Measurements from ENCODE around the gene SRBD1. TPM values are rescaled to one million over a fixed set of nuclear protein-coding genes. Genes with fewer than 3 reads are reported as not detected.

Gene SRBD1
- polyA plus RNA-seq, 2 of the 4 experiments (the other 2 are of a cell fraction): 11.0 to 13.7 TPM

DNA sequence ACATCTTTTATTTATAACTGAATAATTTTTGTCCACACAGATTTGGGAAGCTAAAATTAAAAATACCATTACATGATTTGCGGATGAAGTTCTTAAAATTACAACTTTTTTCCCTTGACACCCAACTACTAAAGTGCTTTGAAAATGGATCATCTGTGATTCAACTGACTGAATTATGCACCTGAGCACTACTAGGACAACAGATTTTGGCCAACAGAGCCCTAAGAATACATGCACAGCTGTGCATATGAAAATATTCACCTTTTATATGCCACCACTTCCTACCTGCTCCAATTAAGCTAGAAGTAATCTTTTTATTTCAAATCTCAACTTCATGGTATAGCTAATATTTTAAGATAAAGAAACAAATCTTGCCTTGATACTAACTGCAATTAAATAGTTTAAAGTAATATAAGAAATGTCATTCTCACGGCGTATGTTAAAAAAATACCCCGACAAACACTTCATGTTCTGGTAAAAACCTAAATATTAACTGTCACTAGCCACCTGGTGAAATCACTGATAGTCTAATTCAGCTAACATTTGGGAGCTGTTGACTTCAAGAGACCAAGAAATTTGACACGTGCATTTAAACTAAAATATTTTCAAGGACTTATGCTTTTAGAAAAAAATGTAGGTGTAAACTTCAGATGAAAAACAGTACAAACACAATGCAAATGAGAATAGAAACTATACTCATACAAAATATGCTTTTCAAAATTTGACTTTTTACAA is 153.7 kb downstream of the SRBD1 start:
- FAIRE-seq (no peak), DNase-seq (ENCODE audit: low read depth in 1 of 2, low spot score in 1 of 2) (no peak), ATAC-seq (no peak)
- ChIA-PET CTCF (interaction anchor here (1.4 kb wide), 2 partner anchors 36 to 46 kb away, joined by 3 to 4 read pairs; no protein-coding TSS in a partner anchor), POLR2A (no interaction called here)
- no peaks in the 10 kb centered on the region for H3K9me3 ChIP-seq
- 93% methylated on average over 5 of the region's 5 CpGs for WGBS (ENCODE audit: missing lambda C conversion rate)
- peaks cover 14% of the 10 kb centered on the region for H3K4me1 ChIP-seq
- no peak overlapping the region for H3K4me2 ChIP-seq
- H3K4me3 ChIP-seq: no peak overlapping the region
- TF ChIP-seq CBX2 (IDR thresholded peaks at IDR 0.05; ENCODE audit: borderline replicate concordance, low read depth): no peak
- no peak for TF ChIP-seq JUNB (IDR thresholded peaks at IDR 0.05)
- TF ChIP-seq REST (IDR thresholded peaks at IDR 0.05): no peak
- TF ChIP-seq HDAC2 (IDR thresholded peaks at IDR 0.05): no peak
- TF ChIP-seq TFCP2L1 (CRISPR knock-in tag; IDR thresholded peaks at IDR 0.05): no peak
- no peak for TF ChIP-seq CHD2 (IDR thresholded peaks at IDR 0.05; ENCODE audit: low read length, partially characterized antibody)
- no peak for TF ChIP-seq KDM1A (IDR thresholded peaks at IDR 0.05; ENCODE audit: low read depth)
- no peak for TF ChIP-seq EP300 (IDR thresholded peaks at IDR 0.05)
- no peak for TF ChIP-seq RCOR1 (IDR thresholded peaks at IDR 0.05; ENCODE audit: low read depth, low read length)
- no peak for TF ChIP-seq SMC3 (IDR thresholded peaks at IDR 0.05)
- TF ChIP-seq, protein P1, sequence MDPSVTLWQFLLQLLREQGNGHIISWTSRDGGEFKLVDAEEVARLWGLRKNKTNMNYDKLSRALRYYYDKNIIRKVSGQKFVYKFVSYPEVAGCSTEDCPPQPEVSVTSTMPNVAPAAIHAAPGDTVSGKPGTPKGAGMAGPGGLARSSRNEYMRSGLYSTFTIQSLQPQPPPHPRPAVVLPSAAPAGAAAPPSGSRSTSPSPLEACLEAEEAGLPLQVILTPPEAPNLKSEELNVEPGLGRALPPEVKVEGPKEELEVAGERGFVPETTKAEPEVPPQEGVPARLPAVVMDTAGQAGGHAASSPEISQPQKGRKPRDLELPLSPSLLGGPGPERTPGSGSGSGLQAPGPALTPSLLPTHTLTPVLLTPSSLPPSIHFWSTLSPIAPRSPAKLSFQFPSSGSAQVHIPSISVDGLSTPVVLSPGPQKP (IDR thresholded peaks at IDR 0.05; ENCODE audit: low read depth, low read length): no peak
- TF ChIP-seq HOXA7 (CRISPR knock-in tag; IDR thresholded peaks at IDR 0.05): no peak
- no peak for TF ChIP-seq HMGXB4 (CRISPR knock-in tag; IDR thresholded peaks at IDR 0.05; ENCODE audit: borderline replicate concordance)
- no peak for TF ChIP-seq CHD4 (IDR thresholded peaks at IDR 0.05; ENCODE audit: borderline replicate concordance)
- TF ChIP-seq CEBPB (IDR thresholded peaks at IDR 0.05): no peak
- TF ChIP-seq RNF2 (IDR thresholded peaks at IDR 0.05; ENCODE audit: borderline replicate concordance, low read depth): no peak
- TF ChIP-seq, protein P2, sequence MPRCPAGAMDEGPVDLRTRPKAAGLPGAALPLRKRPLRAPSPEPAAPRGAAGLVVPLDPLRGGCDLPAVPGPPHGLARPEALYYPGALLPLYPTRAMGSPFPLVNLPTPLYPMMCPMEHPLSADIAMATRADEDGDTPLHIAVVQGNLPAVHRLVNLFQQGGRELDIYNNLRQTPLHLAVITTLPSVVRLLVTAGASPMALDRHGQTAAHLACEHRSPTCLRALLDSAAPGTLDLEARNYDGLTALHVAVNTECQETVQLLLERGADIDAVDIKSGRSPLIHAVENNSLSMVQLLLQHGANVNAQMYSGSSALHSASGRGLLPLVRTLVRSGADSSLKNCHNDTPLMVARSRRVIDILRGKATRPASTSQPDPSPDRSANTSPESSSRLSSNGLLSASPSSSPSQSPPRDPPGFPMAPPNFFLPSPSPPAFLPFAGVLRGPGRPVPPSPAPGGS (IDR thresholded peaks at IDR 0.05): no peak
- no peak for TF ChIP-seq ESRRA (IDR thresholded peaks at IDR 0.05; ENCODE audit: borderline replicate concordance, low read length)
- TF ChIP-seq CBX8 (IDR thresholded peaks at IDR 0.05): no peak
- TF ChIP-seq FOSL2 (IDR thresholded peaks at IDR 0.05): no peak
- TF ChIP-seq FOSL2 (CRISPR knock-in tag; IDR thresholded peaks at IDR 0.05): no peak
- H3K27ac ChIP-seq: no peak overlapping the region
